Measurements from ENCODE around the gene ZNF292.

DNA sequence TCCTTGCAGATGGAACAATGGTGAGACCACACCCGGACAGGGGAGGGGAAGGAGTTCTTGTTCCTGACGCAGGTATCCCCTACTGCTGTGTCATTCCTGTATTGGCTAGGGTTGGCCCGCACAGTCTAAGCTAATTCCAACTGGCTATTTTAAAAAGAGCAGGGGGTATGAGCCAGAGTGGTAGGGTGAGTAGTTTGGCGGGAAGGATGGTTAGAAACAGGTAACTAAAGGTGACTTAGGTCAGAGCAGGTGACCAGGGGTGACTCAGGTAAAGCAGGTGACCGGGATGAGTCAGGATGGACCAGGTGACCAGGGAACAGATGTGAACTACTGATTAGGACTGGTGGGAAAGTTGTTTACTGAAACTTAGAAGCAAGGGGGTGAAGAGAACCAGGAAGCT is 58.0 kb downstream of the ZNF292 start:
- TF ChIP-seq, protein P1, sequence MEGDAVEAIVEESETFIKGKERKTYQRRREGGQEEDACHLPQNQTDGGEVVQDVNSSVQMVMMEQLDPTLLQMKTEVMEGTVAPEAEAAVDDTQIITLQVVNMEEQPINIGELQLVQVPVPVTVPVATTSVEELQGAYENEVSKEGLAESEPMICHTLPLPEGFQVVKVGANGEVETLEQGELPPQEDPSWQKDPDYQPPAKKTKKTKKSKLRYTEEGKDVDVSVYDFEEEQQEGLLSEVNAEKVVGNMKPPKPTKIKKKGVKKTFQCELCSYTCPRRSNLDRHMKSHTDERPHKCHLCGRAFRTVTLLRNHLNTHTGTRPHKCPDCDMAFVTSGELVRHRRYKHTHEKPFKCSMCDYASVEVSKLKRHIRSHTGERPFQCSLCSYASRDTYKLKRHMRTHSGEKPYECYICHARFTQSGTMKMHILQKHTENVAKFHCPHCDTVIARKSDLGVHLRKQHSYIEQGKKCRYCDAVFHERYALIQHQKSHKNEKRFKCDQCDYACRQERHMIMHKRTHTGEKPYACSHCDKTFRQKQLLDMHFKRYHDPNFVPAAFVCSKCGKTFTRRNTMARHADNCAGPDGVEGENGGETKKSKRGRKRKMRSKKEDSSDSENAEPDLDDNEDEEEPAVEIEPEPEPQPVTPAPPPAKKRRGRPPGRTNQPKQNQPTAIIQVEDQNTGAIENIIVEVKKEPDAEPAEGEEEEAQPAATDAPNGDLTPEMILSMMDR (IDR thresholded peaks at IDR 0.05), result no peak
- no peak for TF ChIP-seq POLR2A (IDR thresholded peaks at IDR 0.05)
- no peak for TF ChIP-seq POLR2AphosphoS5 (IDR thresholded peaks at IDR 0.05)
- TF ChIP-seq EP300 (IDR thresholded peaks at IDR 0.05; ENCODE audit: low read depth), result no peak
